Activated naive CD8-positive, alpha-beta T cell treated with anti-CD3 and anti-CD28 coated beads, Interleukin-2, amount 50 U/mL, for 16 hours (primary cell): ENCODE measurements around the gene ARRB2.

ENCODE experiments used
- DNase-seq: peaks from one replicate; pipeline ENCODE4 v3.0.0-alpha.2; 2020; ENCODE audit warnings: low read depth, low spot score

The ARRB2 gene

DNA sequence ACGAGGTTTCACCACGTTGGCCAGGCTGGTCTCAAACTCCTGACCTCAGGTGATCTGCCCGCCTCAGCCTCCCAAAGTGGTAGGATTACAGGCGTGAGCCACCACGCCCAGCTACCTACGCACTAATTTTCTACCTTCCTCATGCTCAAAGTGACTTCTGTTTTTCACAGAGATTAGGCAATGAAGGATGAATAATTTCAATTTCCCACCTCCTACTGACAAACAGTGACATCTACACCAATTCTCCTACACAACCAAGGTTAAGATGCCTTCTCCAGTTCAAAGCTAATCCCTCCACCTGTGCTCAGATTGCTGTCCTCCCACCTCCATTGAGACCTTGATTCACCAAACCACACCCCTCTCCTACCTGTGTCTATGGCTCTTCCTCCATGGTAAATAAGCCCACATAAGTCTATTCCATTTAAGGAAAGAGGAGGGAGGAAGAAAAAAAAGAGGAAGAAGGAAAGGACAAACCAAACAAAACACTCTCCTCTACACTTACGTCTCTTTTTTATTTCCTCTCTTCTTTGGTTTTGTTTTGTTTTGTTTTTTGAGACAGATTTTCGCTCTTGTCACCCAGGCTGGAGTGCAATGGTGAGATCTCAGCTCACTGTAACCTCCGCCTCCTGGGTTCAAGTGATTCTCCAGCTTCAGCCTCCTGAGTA is 15.3 kb downstream of the ARRB2 start:
- no peak for DNase-seq

DNA sequence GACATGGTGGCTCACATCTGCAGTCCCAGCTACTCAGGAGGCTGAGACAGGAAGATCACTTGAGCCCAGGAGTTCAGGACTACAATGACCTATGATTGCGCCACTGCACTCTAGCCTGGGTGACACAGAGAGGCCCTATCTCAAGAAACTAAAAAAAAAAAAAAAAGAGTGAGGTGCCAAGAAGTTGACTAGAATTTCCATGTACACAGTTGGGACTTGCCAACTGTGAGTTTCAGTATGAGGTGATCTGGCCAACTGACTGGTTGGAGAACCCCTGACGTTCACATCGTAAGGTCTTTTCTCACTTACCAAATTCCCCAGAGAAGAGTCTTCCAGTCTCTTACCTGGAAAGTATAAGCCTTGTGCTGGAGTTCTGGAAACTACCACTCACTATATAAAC is 17.7 kb downstream of the ARRB2 start:
- no peak for DNase-seq

DNA sequence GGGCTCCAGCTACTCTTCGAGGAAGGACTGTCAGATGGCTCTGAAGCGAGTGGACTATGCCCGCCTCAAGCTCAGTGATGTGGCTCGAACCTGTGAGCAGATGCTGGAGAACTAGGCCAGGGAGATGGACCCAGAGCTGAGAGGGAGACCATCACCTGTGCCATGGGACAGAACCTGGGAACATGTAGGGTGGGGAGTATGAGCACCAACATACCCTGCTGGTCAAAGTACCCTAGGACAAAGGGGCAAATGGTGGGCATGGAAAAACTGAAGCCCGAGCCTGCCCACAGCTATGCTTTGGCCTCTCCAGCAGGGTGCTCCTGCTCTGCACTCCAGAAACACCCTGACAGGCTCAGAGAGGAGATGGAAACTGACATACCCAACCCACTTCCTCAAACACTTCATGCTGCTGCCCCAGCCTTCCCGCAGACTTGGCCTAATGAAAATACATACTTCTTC is 22.7 kb downstream of the ARRB2 start:
- no peak for DNase-seq

- DNase-seq = no peak
These were observed 24.5 kb downstream of the ARRB2 start for GRCh38 chr17:4734857-4735475.

DNA sequence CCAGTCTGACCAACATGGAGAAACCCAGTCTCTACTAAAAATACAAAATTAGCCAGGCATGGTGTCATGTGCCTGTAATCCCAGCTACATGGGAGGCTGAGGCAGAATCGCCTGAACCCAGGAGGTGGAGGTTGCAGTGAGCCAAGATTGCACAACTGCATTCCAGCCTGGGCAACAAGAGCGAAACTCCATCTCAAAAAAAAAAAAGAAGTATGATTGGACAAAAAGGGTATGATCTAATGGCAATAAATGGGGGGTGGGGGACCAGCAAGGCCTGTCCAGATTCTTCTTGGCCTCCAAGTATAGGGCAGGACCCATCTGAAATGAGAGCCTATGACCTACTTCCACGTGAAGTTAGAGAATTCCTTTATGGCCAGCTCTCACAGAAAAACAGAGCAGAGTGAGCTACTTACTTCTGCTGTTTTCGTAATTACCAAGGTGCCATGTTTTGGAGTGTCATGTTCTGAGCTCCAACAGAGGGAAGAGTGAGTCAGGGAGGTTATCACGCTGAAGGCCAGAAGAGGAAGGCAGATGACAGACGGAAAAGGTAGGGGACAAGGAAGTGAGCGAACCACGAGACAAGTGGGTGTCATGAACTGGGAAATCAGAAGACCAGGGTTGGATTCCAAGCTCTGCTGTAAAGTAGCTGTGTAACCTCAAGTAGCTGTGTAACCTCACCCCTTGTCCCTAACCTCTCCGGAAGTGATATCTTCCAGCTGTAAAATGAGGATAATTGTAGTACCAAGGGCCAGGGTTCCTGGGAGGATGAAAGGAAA is 25.6 kb downstream of the ARRB2 start:
- DNase-seq = no peak

- DNase-seq = no peak
These were observed 28.0 kb downstream of the ARRB2 start for GRCh38 chr17:4738136-4739121.

- no peak for DNase-seq
These were observed 28.9 kb downstream of the ARRB2 start, which contains the start of the genes CXCL16 and ZMYND15 for GRCh38 chr17:4739122-4740024. Gene CXCL16, minus strand, starts transcription at chr17:4739928. Its CDS starts 589 bp downstream, at chr17:4739339. Gene ZMYND15, plus strand, starts transcription at chr17:4739833. Its CDS starts 716 bp downstream, at chr17:4740549.

GRCh38 chr17:4740025-4740351 is 29.6 kb downstream of the ARRB2 start:
- DNase-seq = no peak

GRCh38 chr17:4740584-4740983 is 30.2 kb downstream of the ARRB2 start:
- DNase-seq = no peak

- DNase-seq = no peak
These were observed 31.1 kb downstream of the ARRB2 start for GRCh38 chr17:4741544-4741943.

- DNase-seq = no peak
These were observed 31.7 kb downstream of the ARRB2 start for GRCh38 chr17:4742133-4742532.

GRCh38 chr17:4742629-4743028 is 32.2 kb downstream of the ARRB2 start:
- DNase-seq = no peak

DNA sequence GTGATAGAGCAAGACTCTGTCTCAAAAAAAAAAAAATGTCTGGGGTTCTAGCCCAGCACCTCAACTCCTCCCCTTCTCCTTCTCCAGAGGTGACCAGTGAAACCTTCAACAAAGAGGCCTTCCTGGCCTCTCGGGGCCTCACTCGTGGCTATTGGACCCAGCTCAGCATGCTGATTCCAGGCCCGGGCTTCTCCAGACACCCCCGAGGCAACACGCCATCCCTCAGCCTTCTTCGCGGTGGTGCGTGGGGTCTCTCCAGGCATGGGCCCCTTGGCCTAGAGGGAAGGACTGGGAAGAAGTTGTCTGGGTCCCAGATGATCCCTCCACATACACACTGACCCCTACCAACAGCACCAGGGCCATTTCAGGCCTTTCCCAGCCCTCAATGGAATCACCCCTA is 32.8 kb downstream of the ARRB2 start:
- DNase-seq = no peak

DNA sequence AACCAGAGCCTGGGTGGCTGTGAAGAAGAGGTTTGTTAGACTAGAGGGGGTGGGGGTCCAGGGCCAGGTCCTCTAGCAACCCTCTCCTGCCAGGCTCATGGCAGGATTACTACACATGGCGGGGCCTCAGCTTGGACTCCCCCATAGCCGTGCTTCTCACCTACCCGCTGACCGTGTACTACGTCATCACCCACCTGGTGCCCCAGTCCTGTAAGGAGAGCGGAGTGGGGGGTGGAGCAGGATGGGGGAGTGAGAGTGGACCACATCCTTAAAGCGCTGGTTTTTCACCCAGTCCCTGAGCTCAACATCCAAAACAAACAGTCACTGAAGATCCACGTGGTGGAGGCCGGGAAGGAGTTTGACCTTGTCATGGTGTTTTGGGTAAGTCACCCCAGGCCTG is 33.5 kb downstream of the ARRB2 start:
- no peak for DNase-seq

GRCh38 chr17:4744999-4745969 is 34.9 kb downstream of the ARRB2 start:
- no peak for DNase-seq

GRCh38 chr17:4747847-4748246 is 37.4 kb downstream of the ARRB2 start:
- DNase-seq = no peak

DNA sequence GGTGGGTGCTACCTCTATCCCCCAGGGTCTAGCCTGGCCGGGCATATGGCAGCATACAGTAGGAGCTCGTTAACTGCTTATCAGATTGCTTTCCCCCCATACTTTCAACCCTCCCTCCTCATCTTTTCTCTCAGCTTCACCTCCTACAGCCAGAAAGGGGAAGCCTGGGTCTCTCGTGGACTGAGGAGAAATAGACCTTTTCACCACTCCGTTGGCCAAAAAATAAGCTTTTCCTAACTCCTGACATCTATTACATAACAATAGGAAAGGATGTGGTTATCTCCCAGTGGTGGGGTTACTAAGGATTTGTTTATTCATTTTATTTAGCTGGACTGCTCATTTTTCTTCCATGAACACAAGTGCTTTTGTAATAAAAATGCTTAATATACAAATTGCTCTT is 38.3 kb downstream of the ARRB2 start:
- no peak for DNase-seq

- DNase-seq = no peak
These were observed 40.2 kb downstream of the ARRB2 start for GRCh38 chr17:4750606-4751005.

DNA sequence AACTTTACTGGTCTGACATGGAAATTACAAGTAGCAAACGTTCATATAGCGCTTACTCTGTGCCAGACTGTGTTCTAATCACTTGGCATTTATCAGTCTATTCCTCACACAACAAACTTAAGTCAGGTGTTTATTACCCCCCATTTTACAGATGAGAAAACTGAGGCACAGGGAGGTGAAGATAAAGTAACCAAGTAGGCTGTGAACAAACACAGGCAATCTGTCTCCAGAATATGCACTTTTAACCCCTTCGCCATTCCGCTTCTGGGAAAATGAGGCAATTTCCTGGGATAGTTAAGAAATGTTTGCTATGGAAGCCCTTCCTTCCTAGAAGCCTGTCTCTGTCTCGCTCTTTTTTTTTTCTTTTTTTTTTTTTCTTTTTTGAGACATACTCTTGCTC is 41.5 kb downstream of the ARRB2 start:
- no peak for DNase-seq
